ENCODE results near the gene TPSG1. TPM values are rescaled to one million over a fixed set of nuclear protein-coding genes. Genes with fewer than 3 reads are reported as not detected.

Gene TPSG1
- total and polyA plus RNA-seq, 2 experiments from 2014 or later = 0.81 TPM; not detected in 1

- TF ChIP-seq ZNF462 (CRISPR knock-in tag; IDR thresholded peaks at IDR 0.05) (no peak), POLR2AphosphoS5 (IDR thresholded peaks at IDR 0.05; ENCODE audit: low read depth) (no peak)
These were observed 50.4 kb downstream of the TPSG1 start (continued) for GRCh38 chr16:1174477-1175357.

- ATAC-seq (no peak), DNase-seq (ENCODE audit: low spot score) (no peak)
- no peaks in the 10 kb centered on the region for H4K20me1 ChIP-seq (replicated peaks; ENCODE audit: insufficient read depth)
- H3K4me2 ChIP-seq = no peak overlapping the region
- Mint-ChIP-seq H3K9me3 (no peaks in the 10 kb centered on the region), H3K4me3 (no peak overlapping the region), H3K4me1 (no peaks in the 10 kb centered on the region), H3K27ac (no peak overlapping the region), H3K36me3 (ENCODE audit: low read depth) (no peaks in the 10 kb centered on the region), H3K27me3 (ENCODE audit: insufficient read depth, low read depth, poor library complexity) (peaks cover 2% of the 10 kb centered on the region)
- H3K27ac ChIP-seq (ENCODE audit: low read depth) = no peak overlapping the region
- H3K36me3 ChIP-seq (ENCODE audit: insufficient read depth) = no peaks in the 10 kb centered on the region
- H3F3A ChIP-seq (replicated peaks; ENCODE audit: low read depth) = no peaks in the 10 kb centered on the region
- no peak for TF ChIP-seq POLR2AphosphoS5 (IDR thresholded peaks at IDR 0.05; ENCODE audit: low read depth)
- no peak for TF ChIP-seq CREB1 (CRISPR knock-in tag; IDR thresholded peaks at IDR 0.05; ENCODE audit: low read depth)
- TF ChIP-seq ETS1 (IDR thresholded peaks at IDR 0.05) = no peak
- no peak for TF ChIP-seq CTCF (conservative IDR thresholded peaks at IDR 0.05; ENCODE audit: low read depth in 2 of 2)
- TF ChIP-seq STAT1 (IDR thresholded peaks at IDR 0.05; ENCODE audit: unreplicated experiment) = no peak
- TF ChIP-seq ZNF114 (CRISPR knock-in tag; IDR thresholded peaks at IDR 0.05) = no peak
- no peaks in the 10 kb centered on the region for H3K9me2 ChIP-seq (ENCODE audit: insufficient read depth)
- no peak overlapping the region for H3K4me3 ChIP-seq
- H3K4me1 ChIP-seq (ENCODE audit: insufficient read depth) = no peaks in the 10 kb centered on the region
- no peak overlapping the region for H2AFZ ChIP-seq
- peaks cover 4% of the 10 kb centered on the region; the same call in 1 of the 2 replicates for H3K79me2 ChIP-seq (replicated peaks; ENCODE audit: insufficient read depth)
- no peaks in the 10 kb centered on the region for H3K27me3 ChIP-seq (ENCODE audit: insufficient read depth)
These were observed 51.1 kb downstream of the TPSG1 start for GRCh38 chr16:1173788-1174451.

Measured in GM23338 (cell line).